ENCODE data around the gene GNB1L. TPM values are rescaled to one million over a fixed set of nuclear protein-coding genes. Genes with fewer than 3 reads are reported as not detected.
"Not testable (repeated sequence)": the region's sequence is repeated elsewhere in the genome, so short reads cannot be mapped to it uniquely, and the experiment has no call there.

The GNB1L gene
- total and polyA plus RNA-seq, 2 of the 13 experiments (the other 11 are each of a cell fraction or from before 2014, with no cell fraction given), result 2.5 to 7.4 TPM

- in situ Hi-C loops (cut with HindIII; ENCODE audit: extremely low pct_ligation_motif_present, low pct_unique_long_range_greater_than_20kb), result no loop called here
- H2AFZ ChIP-seq (ENCODE audit: low read length), result no peak overlapping the region
- no peak for FAIRE-seq
Measured at GRCh38 chr22:19832476-19833108, 22.1 kb downstream of the GNB1L start.

GRCh38 chr22:19831979-19832378 lies 22.7 kb downstream of the GNB1L start:
- peaks cover 10% of the 10 kb centered on the region for H3K4me1 ChIP-seq (ENCODE audit: insufficient read depth, low read length)
- H3K9ac ChIP-seq (ENCODE audit: insufficient read depth, low read depth, low read length); in situ Hi-C loops (cut with HindIII; ENCODE audit: extremely low pct_ligation_motif_present, low pct_unique_long_range_greater_than_20kb); H4K20me1 ChIP-seq (ENCODE audit: insufficient read depth, low read length); BruUV-seq (replicated peaks); H3K4me3 ChIP-seq (replicated peaks in 1 of 3; ENCODE audit: insufficient read depth in 1 of 3, low read depth in 2 of 3, low read length in 3 of 3); H3K27me3 ChIP-seq (ENCODE audit: control insufficient read depth in 1 of 2, insufficient read depth in 2 of 2, low read length in 2 of 2); FAIRE-seq; intact Hi-C loops (cut with micrococcal nuclease; ENCODE audit: unreplicated experiment); DNase-seq (ENCODE audit: low spot score); H3K9me3 ChIP-seq (ENCODE audit: low read length); H3K4me2 ChIP-seq (ENCODE audit: low read depth, low read length); H3K36me3 ChIP-seq (replicated peaks in 1 of 2; ENCODE audit: control insufficient read depth in 1 of 2, insufficient read depth in 2 of 2, low read length in 2 of 2); CTCF ChIA-PET (ENCODE audit: low intra/inter-chr PET ratio, low total read pairs); H3K27ac ChIP-seq (ENCODE audit: extremely low read length, insufficient read depth, low read length); H3K79me2 ChIP-seq (ENCODE audit: insufficient read depth, low read length); ATAC-seq; H2AFZ ChIP-seq (ENCODE audit: low read length): not testable (repeated sequence)
- WGBS (ENCODE audit: low lambda C conversion rate), result 97% methylated on average over 3 of the region's 3 CpGs
- TF ChIP-seq ZNF770 (CRISPR knock-in tag; IDR thresholded peaks at IDR 0.05), result peak; percentile 58; the same call in 1 of the 2 replicates
- POLR2A ChIA-PET, result interaction anchor here (1.4 kb wide), 1 partner anchor 8 kb away, joined by 3 read pairs; no protein-coding TSS in a partner anchor

More at GRCh38 chr22:19832476-19833108, 22.1 kb downstream of the GNB1L start:
- ChIA-PET POLR2A (interaction anchor here (1.4 kb wide), 1 partner anchor 8 kb away, joined by 3 read pairs; no protein-coding TSS in a partner anchor), CTCF (ENCODE audit: low intra/inter-chr PET ratio, low total read pairs) (no interaction called here)
- 97% methylated on average over 7 of the region's 7 CpGs for WGBS (ENCODE audit: low lambda C conversion rate)
- TF ChIP-seq GABPB1 (CRISPR knock-in tag; IDR thresholded peaks at IDR 0.05) (no peak), IKZF1 (IDR thresholded peaks at IDR 0.05) (no peak), NFYC (CRISPR knock-in tag; IDR thresholded peaks at IDR 0.05) (no peak)
- TF ChIP-seq, protein P1, sequence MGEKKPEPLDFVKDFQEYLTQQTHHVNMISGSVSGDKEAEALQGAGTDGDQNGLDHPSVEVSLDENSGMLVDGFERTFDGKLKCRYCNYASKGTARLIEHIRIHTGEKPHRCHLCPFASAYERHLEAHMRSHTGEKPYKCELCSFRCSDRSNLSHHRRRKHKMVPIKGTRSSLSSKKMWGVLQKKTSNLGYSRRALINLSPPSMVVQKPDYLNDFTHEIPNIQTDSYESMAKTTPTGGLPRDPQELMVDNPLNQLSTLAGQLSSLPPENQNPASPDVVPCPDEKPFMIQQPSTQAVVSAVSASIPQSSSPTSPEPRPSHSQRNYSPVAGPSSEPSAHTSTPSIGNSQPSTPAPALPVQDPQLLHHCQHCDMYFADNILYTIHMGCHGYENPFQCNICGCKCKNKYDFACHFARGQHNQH (CRISPR knock-in tag; IDR thresholded peaks at IDR 0.05), result no peak
- no TSS peak for BruUV-seq (replicated peaks)
- Histone ChIP-seq H3K4me3 (replicated peaks in 1 of 3; ENCODE audit: insufficient read depth in 1 of 3, low read depth in 2 of 3, low read length in 3 of 3) (no peak overlapping the region), H4K20me1 (ENCODE audit: insufficient read depth, low read length) (no peaks in the 10 kb centered on the region), H3K9ac (ENCODE audit: insufficient read depth, low read depth, low read length) (no peak overlapping the region), H3K4me1 (ENCODE audit: insufficient read depth, low read length) (peaks cover 4% of the 10 kb centered on the region), H3K36me3 (replicated peaks in 1 of 2; ENCODE audit: control insufficient read depth in 1 of 2, insufficient read depth in 2 of 2, low read length in 2 of 2) (no peaks in the 10 kb centered on the region), H3K4me2 (ENCODE audit: low read depth, low read length) (no peak overlapping the region), H3K79me2 (ENCODE audit: insufficient read depth, low read length) (no peaks in the 10 kb centered on the region), H3K9me3 (ENCODE audit: low read length) (no peaks in the 10 kb centered on the region), H3K27ac (ENCODE audit: extremely low read length, insufficient read depth, low read length) (no peak overlapping the region), H3K27me3 (ENCODE audit: control insufficient read depth in 1 of 2, insufficient read depth in 2 of 2, low read length in 2 of 2) (no peaks in the 10 kb centered on the region)
- no peak for ATAC-seq
- intact Hi-C loops (cut with micrococcal nuclease; ENCODE audit: unreplicated experiment), result no loop called here
- DNase-seq (ENCODE audit: low spot score), result no peak

Data from HepG2 (cell line).